HEK293 (cell line): ENCODE results near the gene TRIAP1.
A peak's percentile ranks its signal among the peaks of the same experiment; 100 is the strongest.

Experiments used
- CTCF ChIA-PET: fragments of 350-600 bp; formaldehyde crosslinking; extraction: SDS; loops from one replicate; lab custom pipeline; 2021; ENCODE audit warnings: antibody characterized with exemption; lab: Yijun Ruan, JAX
- POLR2A ChIA-PET: fragments of 300-600 bp; formaldehyde crosslinking; extraction: SDS; loops from one replicate; lab custom pipeline; 2020; ENCODE audit warnings: antibody characterized with exemption, inconsistent platforms; lab: Yijun Ruan, JAX
- H3K27ac ChIP-seq: fragments of 200-500 bp; sonication (Bioruptor generic); 2 replicates; pipeline ENCODE4 v1.5.1; 2014; ENCODE audit warnings: low read depth, low read length, control low read depth, inconsistent platforms; ENCODE audit errors: extremely low read depth
- H3K36me3 ChIP-seq, 2 experiments: fragments of 200-500 bp in 1 of 2; sonication (Bioruptor generic) in 1 of 2; 1 replicate in 1 of 2; 2 replicates in 1 of 2; pipeline ENCODE4 v1.5.1; 2014 to 2017; ENCODE audit warnings: inconsistent platforms in 2 of 2, low read length in 2 of 2; ENCODE audit not compliant: control insufficient read depth in 2 of 2, insufficient read depth in 1 of 2
- H3K4me1 ChIP-seq: fragments of 200-500 bp; sonication (Bioruptor generic); 2 replicates; pipeline ENCODE4 v1.5.1; 2014; ENCODE audit warnings: mild to moderate bottlenecking, low read length, inconsistent platforms; ENCODE audit not compliant: control insufficient read depth, insufficient read depth
- H3K4me3 ChIP-seq: 2 replicates; pipeline ENCODE4 v1.5.1; 2011; ENCODE audit warnings: low read depth, mild to moderate bottlenecking, control low read depth, low read length, moderate library complexity
- H3K9me3 ChIP-seq: fragments of 200-500 bp; sonication (Bioruptor generic); 2 replicates; pipeline ENCODE4 v1.5.1; 2014; ENCODE audit warnings: low read depth, low read length, inconsistent platforms; ENCODE audit not compliant: control insufficient read depth, insufficient read depth
- ATF2 ChIP-seq: fragments of 450-650 bp; formaldehyde crosslinking; IDR thresholded peaks from 2 replicates; pipeline ENCODE4 v1.5.1; 2016; ENCODE audit warnings: missing biosample characterization, missing genetic modification characterization, low read depth
- GLIS1 ChIP-seq: fragments of 450-650 bp; formaldehyde crosslinking; IDR thresholded peaks from 2 replicates; pipeline ENCODE4 v1.5.1; 2016; ENCODE audit warnings: missing biosample characterization, missing genetic modification characterization
- KLF1 ChIP-seq: fragments of 450-650 bp; formaldehyde crosslinking; IDR thresholded peaks from 2 replicates; pipeline ENCODE4 v1.5.1; 2016; ENCODE audit warnings: missing biosample characterization, missing genetic modification characterization
- OSR2 ChIP-seq: fragments of 450-650 bp; formaldehyde crosslinking; IDR thresholded peaks from 2 replicates; pipeline ENCODE4 v1.5.1; 2016; ENCODE audit warnings: missing biosample characterization, missing genetic modification characterization
- REST ChIP-seq: fragments of 450-650 bp; formaldehyde crosslinking; IDR thresholded peaks from 2 replicates; pipeline ENCODE4 v1.5.1; 2016; ENCODE audit warnings: missing biosample characterization, missing genetic modification characterization
- WT1 ChIP-seq: fragments of 450-650 bp; formaldehyde crosslinking; IDR thresholded peaks from 2 replicates; pipeline ENCODE4 v1.5.1; 2016; ENCODE audit warnings: missing biosample characterization, missing genetic modification characterization
- ZBTB17 ChIP-seq: fragments of 450-650 bp; formaldehyde crosslinking; IDR thresholded peaks from 2 replicates; pipeline ENCODE4 v1.5.1; 2016; ENCODE audit warnings: missing biosample characterization, missing genetic modification characterization
- ZFHX2 ChIP-seq: fragments of 450-650 bp; formaldehyde crosslinking; conservative IDR thresholded peaks from 2 replicates; pipeline ENCODE4 v1.5.1; 2016; ENCODE audit warnings: missing biosample characterization, missing genetic modification characterization
- ZIC2 ChIP-seq: fragments of 450-650 bp; formaldehyde crosslinking; IDR thresholded peaks from 2 replicates; pipeline ENCODE4 v1.5.1; 2016; ENCODE audit warnings: missing biosample characterization, missing genetic modification characterization
- ZNF214 ChIP-seq: fragments of 450-650 bp; formaldehyde crosslinking; IDR thresholded peaks from 2 replicates; pipeline ENCODE4 v1.5.1; 2017; ENCODE audit warnings: missing biosample characterization, mild to moderate bottlenecking, missing genetic modification characterization, borderline replicate concordance
- ZNF221 ChIP-seq: fragments of 450-650 bp; formaldehyde crosslinking; IDR thresholded peaks from 2 replicates; pipeline ENCODE4 v1.5.1; 2017; ENCODE audit warnings: missing biosample characterization, missing genetic modification characterization, borderline replicate concordance
- ZNF266 ChIP-seq: fragments of 450-650 bp; formaldehyde crosslinking; IDR thresholded peaks from 2 replicates; pipeline ENCODE4 v1.5.1; 2016; ENCODE audit warnings: missing biosample characterization, missing genetic modification characterization, low read depth
- ZNF354C ChIP-seq: fragments of 450-650 bp; formaldehyde crosslinking; IDR thresholded peaks from 2 replicates; pipeline ENCODE4 v1.5.1; 2016; ENCODE audit warnings: missing biosample characterization, missing genetic modification characterization, low read depth, borderline replicate concordance
- ZNF510 ChIP-seq: fragments of 450-650 bp; formaldehyde crosslinking; IDR thresholded peaks from 2 replicates; pipeline ENCODE4 v1.5.1; 2018; ENCODE audit warnings: mild to moderate bottlenecking, missing genetic modification characterization, missing biosample characterization; ENCODE audit not compliant: insufficient replicate concordance
- ZNF623 ChIP-seq: fragments of 450-650 bp; formaldehyde crosslinking; IDR thresholded peaks from 2 replicates; pipeline ENCODE4 v1.5.1; 2016; ENCODE audit warnings: missing biosample characterization, missing genetic modification characterization
- ZNF626 ChIP-seq: fragments of 450-650 bp; sonication (Bioruptor Pico); formaldehyde crosslinking; IDR thresholded peaks from 2 replicates; pipeline ENCODE4 v1.5.1; 2018; ENCODE audit warnings: missing biosample characterization, missing genetic modification characterization, inconsistent platforms
- ZNF639 ChIP-seq: fragments of 450-650 bp; formaldehyde crosslinking; IDR thresholded peaks from 2 replicates; pipeline ENCODE4 v1.5.1; 2016; ENCODE audit warnings: missing biosample characterization, missing genetic modification characterization
- ZNF76 ChIP-seq: fragments of 450-650 bp; formaldehyde crosslinking; IDR thresholded peaks from 2 replicates; pipeline ENCODE4; 2016; ENCODE audit warnings: low read depth, missing biosample characterization, missing genetic modification characterization, borderline replicate concordance
- ZSCAN16 ChIP-seq: fragments of 450-650 bp; formaldehyde crosslinking; IDR thresholded peaks from 2 replicates; pipeline ENCODE4 v1.5.1; 2016; ENCODE audit warnings: missing biosample characterization, missing genetic modification characterization
- TF ChIP-seq, protein P1 (sequence below): fragments of 450-650 bp; formaldehyde crosslinking; IDR thresholded peaks from 2 replicates; pipeline ENCODE4 v1.5.0; 2017; ENCODE audit warnings: missing biosample characterization, missing genetic modification characterization, borderline replicate concordance
- TF ChIP-seq, protein P2 (sequence below): fragments of 450-650 bp; formaldehyde crosslinking; IDR thresholded peaks from 2 replicates; pipeline ENCODE4 v1.5.1; 2016; ENCODE audit warnings: missing biosample characterization, missing genetic modification characterization
- TF ChIP-seq, protein P3 (sequence below): fragments of 450-650 bp; formaldehyde crosslinking; IDR thresholded peaks from 2 replicates; pipeline ENCODE4 v1.5.1; 2016; ENCODE audit warnings: missing biosample characterization, missing genetic modification characterization

TRIAP1 gene

GRCh38 chr12:120429368-120429767 is 16.8 kb downstream of the TRIAP1 start:
- CTCF ChIA-PET, result interaction anchor here (0.5 to 4.2 kb wide), 21 partner anchors 9 to 201 kb away, joined by 3 to 39 read pairs (median 4); partner anchors contain the start of gene SRSF9
- Histone ChIP-seq H3K9me3 (no peaks in the 10 kb centered on the region), H3K4me1 (no peaks in the 10 kb centered on the region), H3K27ac (no peak overlapping the region), H3K36me3 (no peaks in the 10 kb centered on the region), H3K4me3 (no peak overlapping the region)
- TF ChIP-seq ZNF623 (tag by site-specific recombination) (peak; percentile 27; the same call in 1 of the 2 replicates), ZNF354C (tag by site-specific recombination) (no peak)
- POLR2A ChIA-PET, result interaction anchor here (0.9 kb wide), 1 partner anchor 9 kb away, joined by 5 read pairs; the partner anchor contains the start of gene COX6A1

GRCh38 chr12:120428597-120429229 is 17.5 kb downstream of the TRIAP1 start:
- Histone ChIP-seq H3K4me1 (no peaks in the 10 kb centered on the region), H3K4me3 (no peak overlapping the region), H3K27ac (no peak overlapping the region), H3K36me3 (no peaks in the 10 kb centered on the region), H3K9me3 (no peaks in the 10 kb centered on the region)
- POLR2A ChIA-PET, result no interaction called here
- CTCF ChIA-PET, result interaction anchor here (0.5 to 4.2 kb wide), 22 partner anchors 9 to 200 kb away, joined by 3 to 39 read pairs (median 4); no protein-coding TSS in a partner anchor
- TF ChIP-seq, protein P1, sequence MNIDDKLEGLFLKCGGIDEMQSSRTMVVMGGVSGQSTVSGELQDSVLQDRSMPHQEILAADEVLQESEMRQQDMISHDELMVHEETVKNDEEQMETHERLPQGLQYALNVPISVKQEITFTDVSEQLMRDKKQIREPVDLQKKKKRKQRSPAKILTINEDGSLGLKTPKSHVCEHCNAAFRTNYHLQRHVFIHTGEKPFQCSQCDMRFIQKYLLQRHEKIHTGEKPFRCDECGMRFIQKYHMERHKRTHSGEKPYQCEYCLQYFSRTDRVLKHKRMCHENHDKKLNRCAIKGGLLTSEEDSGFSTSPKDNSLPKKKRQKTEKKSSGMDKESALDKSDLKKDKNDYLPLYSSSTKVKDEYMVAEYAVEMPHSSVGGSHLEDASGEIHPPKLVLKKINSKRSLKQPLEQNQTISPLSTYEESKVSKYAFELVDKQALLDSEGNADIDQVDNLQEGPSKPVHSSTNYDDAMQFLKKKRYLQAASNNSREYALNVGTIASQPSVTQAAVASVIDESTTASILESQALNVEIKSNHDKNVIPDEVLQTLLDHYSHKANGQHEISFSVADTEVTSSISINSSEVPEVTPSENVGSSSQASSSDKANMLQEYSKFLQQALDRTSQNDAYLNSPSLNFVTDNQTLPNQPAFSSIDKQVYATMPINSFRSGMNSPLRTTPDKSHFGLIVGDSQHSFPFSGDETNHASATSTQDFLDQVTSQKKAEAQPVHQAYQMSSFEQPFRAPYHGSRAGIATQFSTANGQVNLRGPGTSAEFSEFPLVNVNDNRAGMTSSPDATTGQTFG, result no peak
- TF ChIP-seq ATF2 (tag by site-specific recombination) (no peak), ZNF639 (no peak), ZFHX2 (tag by site-specific recombination) (peak; percentile 85), ZBTB17 (peak; percentile 60; the same call in 1 of the 2 replicates), ZIC2 (tag by site-specific recombination) (peak; percentile 82), ZNF76 (tag by site-specific recombination) (no peak), REST (no peak), KLF1 (tag by site-specific recombination) (peak; percentile 92), ZNF221 (tag by site-specific recombination) (no peak), GLIS1 (peak; percentile 97), ZNF214 (no peak), ZNF510 (tag by site-specific recombination) (no peak), ZSCAN16 (no peak), OSR2 (tag by site-specific recombination) (peak; percentile 16; the same call in 1 of the 2 replicates), ZNF266 (tag by site-specific recombination) (no peak), ZNF626 (tag by site-specific recombination) (no peak), WT1 (peak; percentile 93)
- TF ChIP-seq, protein P2, sequence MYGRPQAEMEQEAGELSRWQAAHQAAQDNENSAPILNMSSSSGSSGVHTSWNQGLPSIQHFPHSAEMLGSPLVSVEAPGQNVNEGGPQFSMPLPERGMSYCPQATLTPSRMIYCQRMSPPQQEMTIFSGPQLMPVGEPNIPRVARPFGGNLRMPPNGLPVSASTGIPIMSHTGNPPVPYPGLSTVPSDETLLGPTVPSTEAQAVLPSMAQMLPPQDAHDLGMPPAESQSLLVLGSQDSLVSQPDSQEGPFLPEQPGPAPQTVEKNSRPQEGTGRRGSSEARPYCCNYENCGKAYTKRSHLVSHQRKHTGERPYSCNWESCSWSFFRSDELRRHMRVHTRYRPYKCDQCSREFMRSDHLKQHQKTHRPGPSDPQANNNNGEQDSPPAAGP (tag by site-specific recombination), result 0 out of 2 replicates have a peak, but pooled peaks have one; percentile 30
- TF ChIP-seq, protein P3, sequence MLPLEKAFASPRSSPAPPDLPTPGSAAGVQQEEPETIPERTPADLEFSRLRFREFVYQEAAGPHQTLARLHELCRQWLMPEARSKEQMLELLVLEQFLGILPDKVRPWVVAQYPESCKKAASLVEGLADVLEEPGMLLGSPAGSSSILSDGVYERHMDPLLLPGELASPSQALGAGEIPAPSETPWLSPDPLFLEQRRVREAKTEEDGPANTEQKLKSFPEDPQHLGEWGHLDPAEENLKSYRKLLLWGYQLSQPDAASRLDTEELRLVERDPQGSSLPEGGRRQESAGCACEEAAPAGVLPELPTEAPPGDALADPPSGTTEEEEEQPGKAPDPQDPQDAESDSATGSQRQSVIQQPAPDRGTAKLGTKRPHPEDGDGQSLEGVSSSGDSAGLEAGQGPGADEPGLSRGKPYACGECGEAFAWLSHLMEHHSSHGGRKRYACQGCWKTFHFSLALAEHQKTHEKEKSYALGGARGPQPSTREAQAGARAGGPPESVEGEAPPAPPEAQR (tag by site-specific recombination), result no peak
